ENCODE data around the gene STK10. TPM values are rescaled to one million over a fixed set of nuclear protein-coding genes. Genes with fewer than 3 reads are reported as not detected.

STK10 gene
- total and polyA plus RNA-seq, 7 experiments from 2014 or later, result 55.7 to 474 (median 295) TPM

DNA sequence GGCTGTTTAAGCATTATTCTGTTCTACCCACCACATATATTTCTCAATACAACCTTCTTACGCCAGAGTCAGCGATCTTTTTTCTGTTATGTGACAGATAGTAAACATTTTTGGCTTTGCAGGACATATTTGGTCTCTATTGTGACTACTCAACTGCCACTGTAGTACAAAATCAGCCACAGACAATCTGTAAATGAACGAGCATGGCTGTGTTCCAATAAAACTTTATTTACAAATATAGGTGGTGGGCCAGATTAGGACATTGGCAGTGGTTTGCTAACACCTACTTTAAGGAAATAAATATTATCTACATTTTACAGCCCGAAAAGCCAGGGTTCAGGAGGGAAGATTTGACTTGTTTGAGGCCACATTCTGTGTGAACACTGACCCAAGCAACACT is 141.4 kb downstream of the STK10 start:
- H3K27me3 Mint-ChIP-seq, result no peaks in the 10 kb centered on the region
- Histone ChIP-seq H3K4me1 (ENCODE audit: control insufficient read depth in 2 of 2, insufficient read depth in 2 of 2, low read length in 2 of 2) (no peaks in the 10 kb centered on the region), H3K27ac (ENCODE audit: low read depth, low read length) (no peak overlapping the region), H3K36me3 (ENCODE audit: control insufficient read depth in 2 of 3, insufficient read depth in 3 of 3, low read length in 3 of 3) (peaks cover 26 to 78% (median 41%) of the 10 kb centered on the region in 3 experiments), H3K4me3 (ENCODE audit: low read length) (no peak overlapping the region), H3K27me3 (ENCODE audit: control insufficient read depth in 2 of 2, insufficient read depth in 2 of 2, low read length in 2 of 2) (no peaks in the 10 kb centered on the region), H3K9me3 (ENCODE audit: control insufficient read depth in 2 of 3, low read length in 3 of 3) (no peaks in the 10 kb centered on the region)
- no peak overlapping the region for H3K4me3 Mint-ChIP-seq
- CTCF ChIA-PET, result no interaction called here
- peaks cover 5 to 16% (median 9%) of the 10 kb centered on the region in 7 donors for H3K4me1 Mint-ChIP-seq
- peak overlapping the region in 5 of 9 donors; percentile 14 to 69 (median 61) for H3K27ac Mint-ChIP-seq
- no peak for ATAC-seq
- peaks cover 7 to 44% (median 22%) of the 10 kb centered on the region in 5 donors for H3K36me3 Mint-ChIP-seq
- POLR2A ChIA-PET, result no interaction called here
- H3K9me3 Mint-ChIP-seq, result peaks cover 0 to 4% (median 0%) of the 10 kb centered on the region in 11 donors
- intact Hi-C loops (cut with micrococcal nuclease), result no loop called here
- no peak for DNase-seq

DNA sequence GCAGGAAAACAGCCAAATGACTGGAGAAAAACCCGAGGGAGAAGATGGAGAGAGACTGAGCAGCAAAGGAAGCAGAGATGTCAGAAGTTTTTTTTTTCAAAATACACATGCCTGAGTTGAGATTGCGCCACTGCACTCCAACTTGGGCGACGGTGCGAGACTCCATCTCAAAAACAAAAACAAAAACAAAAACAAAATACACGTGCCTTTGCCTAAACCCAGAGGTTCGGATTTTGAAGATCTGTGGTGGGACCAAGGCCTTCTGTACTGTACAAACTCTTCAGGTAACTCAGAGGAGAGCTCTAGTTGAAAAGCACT is 142.8 kb downstream of the STK10 start:
- no peak for ATAC-seq
- Histone ChIP-seq H3K27ac (ENCODE audit: low read depth, low read length) (no peak overlapping the region), H3K4me3 (ENCODE audit: low read length) (no peak overlapping the region), H3K4me1 (ENCODE audit: control insufficient read depth in 2 of 2, insufficient read depth in 2 of 2, low read length in 2 of 2) (no peaks in the 10 kb centered on the region), H3K36me3 (ENCODE audit: control insufficient read depth in 2 of 3, insufficient read depth in 3 of 3, low read length in 3 of 3) (peaks cover 20 to 65% (median 35%) of the 10 kb centered on the region in 3 experiments), H3K27me3 (ENCODE audit: control insufficient read depth in 2 of 2, insufficient read depth in 2 of 2, low read length in 2 of 2) (no peaks in the 10 kb centered on the region), H3K9me3 (ENCODE audit: control insufficient read depth in 2 of 3, low read length in 3 of 3) (no peaks in the 10 kb centered on the region)
- CTCF ChIA-PET, result no interaction called here
- intact Hi-C loops (cut with micrococcal nuclease), result no loop called here
- no peak overlapping the region for H3K4me3 Mint-ChIP-seq
- H3K9me3 Mint-ChIP-seq, result peaks cover 0 to 3% (median 0%) of the 10 kb centered on the region in 11 donors
- POLR2A ChIA-PET, result interaction anchor here (1.4 kb wide), 1 partner anchor 19 kb away, joined by 3 read pairs; no protein-coding TSS in a partner anchor
- DNase-seq, result no peak
- no peaks in the 10 kb centered on the region for H3K27me3 Mint-ChIP-seq
- H3K27ac Mint-ChIP-seq, result peak overlapping the region in 6 of 9 donors; percentile 36 to 90 (median 66)
- H3K4me1 Mint-ChIP-seq, result peaks cover 6 to 17% (median 10%) of the 10 kb centered on the region in 7 donors
- peaks cover 6 to 41% (median 20%) of the 10 kb centered on the region in 5 donors for H3K36me3 Mint-ChIP-seq

DNA sequence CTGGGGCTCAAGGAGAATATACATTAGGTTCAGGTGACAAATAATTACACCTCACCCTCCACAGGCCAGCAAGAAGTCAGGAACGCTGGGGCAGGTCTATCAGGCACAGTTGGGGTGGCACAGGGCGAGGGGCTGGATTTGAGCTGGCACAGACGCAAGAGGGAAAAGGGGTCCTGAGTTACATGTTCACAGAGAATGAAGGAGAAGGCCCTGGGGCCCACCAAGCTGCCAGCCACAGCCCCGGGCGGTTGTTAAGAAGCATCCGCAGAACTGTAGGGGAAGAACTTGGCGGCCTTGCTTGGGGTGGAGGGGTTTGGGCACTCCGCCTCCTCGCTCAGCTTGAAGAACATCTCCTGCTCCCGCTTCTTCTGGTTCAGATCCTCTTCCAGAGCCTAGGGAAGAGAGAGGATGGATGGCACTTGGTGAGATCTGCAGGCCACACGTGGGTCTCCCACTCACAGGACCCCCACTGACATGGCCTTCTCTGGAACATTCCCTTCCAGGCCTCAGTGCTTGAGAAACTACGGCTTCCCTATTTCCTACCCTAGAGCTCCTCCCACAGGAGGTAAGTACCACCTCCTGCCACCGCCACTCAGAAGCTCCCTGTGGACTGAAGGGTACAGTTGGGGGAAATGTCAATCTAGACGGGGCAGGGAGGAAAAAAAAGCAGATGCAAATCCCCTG is 143.3 kb downstream of the STK10 start:
- Histone ChIP-seq H3K27me3 (ENCODE audit: control insufficient read depth in 2 of 2, insufficient read depth in 2 of 2, low read length in 2 of 2) (no peaks in the 10 kb centered on the region), H3K4me3 (ENCODE audit: low read length) (no peak overlapping the region), H3K27ac (ENCODE audit: low read depth, low read length) (no peak overlapping the region), H3K4me1 (ENCODE audit: control insufficient read depth in 2 of 2, insufficient read depth in 2 of 2, low read length in 2 of 2) (no peaks in the 10 kb centered on the region), H3K36me3 (ENCODE audit: control insufficient read depth in 2 of 3, insufficient read depth in 3 of 3, low read length in 3 of 3) (peaks cover 15 to 60% (median 30%) of the 10 kb centered on the region in 3 experiments), H3K9me3 (ENCODE audit: control insufficient read depth in 2 of 3, low read length in 3 of 3) (no peaks in the 10 kb centered on the region)
- peaks cover 6 to 39% (median 20%) of the 10 kb centered on the region in 5 donors for H3K36me3 Mint-ChIP-seq
- CTCF ChIA-PET, result interaction anchor here (0.6 kb wide), 1 partner anchor 133 kb away, joined by 3 read pairs; no protein-coding TSS in a partner anchor
- no peak for ATAC-seq
- H3K9me3 Mint-ChIP-seq, result peaks cover 0 to 7% (median 0%) of the 10 kb centered on the region in 11 donors
- no peaks in the 10 kb centered on the region for H3K27me3 Mint-ChIP-seq
- H3K4me3 Mint-ChIP-seq, result no peak overlapping the region
- intact Hi-C loops (cut with micrococcal nuclease), result loop anchor here in 1 of 2 donors (5.0 kb wide), 1 partner anchor 37 kb away; the partner anchor contains the start of gene FBXW11
- H3K4me1 Mint-ChIP-seq, result peaks cover 7 to 22% (median 15%) of the 10 kb centered on the region in 7 donors
- DNase-seq, result no peak
- POLR2A ChIA-PET, result interaction anchor here (1.4 kb wide), 1 partner anchor 20 kb away, joined by 3 read pairs; no protein-coding TSS in a partner anchor
- peak overlapping the region in 7 of 9 donors; percentile 36 to 90 (median 55) for H3K27ac Mint-ChIP-seq

DNA sequence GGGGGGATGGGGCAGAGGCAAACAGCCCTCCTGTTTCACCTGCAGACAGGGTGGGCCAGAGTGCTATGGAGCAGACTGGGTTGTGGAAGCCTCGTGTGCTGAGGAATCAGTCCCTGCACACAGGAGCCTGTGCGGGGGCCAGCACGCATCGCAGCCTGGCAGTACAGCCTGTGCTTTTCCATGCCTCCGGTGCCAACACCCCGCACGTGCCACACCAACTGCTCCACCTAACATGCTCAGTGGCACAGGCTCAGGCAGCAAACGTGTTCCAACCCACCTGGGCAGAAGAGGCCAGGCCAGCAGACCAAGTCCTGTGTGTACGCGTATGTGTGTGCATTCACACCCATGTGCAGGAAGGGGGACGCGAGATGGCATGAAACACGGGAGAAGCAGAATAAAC is 144.2 kb downstream of the STK10 start:
- CTCF ChIA-PET, result no interaction called here
- H3K4me1 ChIP-seq (ENCODE audit: control insufficient read depth in 2 of 2, insufficient read depth in 2 of 2, low read length in 2 of 2), result no peaks in the 10 kb centered on the region
- H3K4me3 ChIP-seq (ENCODE audit: low read length), result no peak overlapping the region
- H3K27me3 ChIP-seq (ENCODE audit: control insufficient read depth in 2 of 2, insufficient read depth in 2 of 2, low read length in 2 of 2), result no peaks in the 10 kb centered on the region
- Mint-ChIP-seq H3K4me3 (no peak overlapping the region), H3K36me3 (peaks cover under 1 to 33% (median 14%) of the 10 kb centered on the region in 5 donors), H3K27ac (peak overlapping the region in 2 of 9 donors; percentile 5 to 24), H3K9me3 (peaks cover 0 to 7% (median 0%) of the 10 kb centered on the region in 11 donors), H3K27me3 (no peaks in the 10 kb centered on the region), H3K4me1 (peaks cover 0 to 20% (median 13%) of the 10 kb centered on the region in 7 donors)
- H3K27ac ChIP-seq (ENCODE audit: low read depth, low read length), result no peak overlapping the region
- no peaks in the 10 kb centered on the region for H3K9me3 ChIP-seq (ENCODE audit: control insufficient read depth in 2 of 3, low read length in 3 of 3)
- POLR2A ChIA-PET, result no interaction called here
- DNase-seq (no peak), ATAC-seq (no peak)
- intact Hi-C loops (cut with micrococcal nuclease), result loop anchor here in 1 of 2 donors (5.0 kb wide), 1 partner anchor 37 kb away; the partner anchor contains the start of gene FBXW11
- H3K36me3 ChIP-seq (ENCODE audit: control insufficient read depth in 2 of 3, insufficient read depth in 3 of 3, low read length in 3 of 3), result peaks cover 8 to 51% (median 23%) of the 10 kb centered on the region in 3 experiments

DNA sequence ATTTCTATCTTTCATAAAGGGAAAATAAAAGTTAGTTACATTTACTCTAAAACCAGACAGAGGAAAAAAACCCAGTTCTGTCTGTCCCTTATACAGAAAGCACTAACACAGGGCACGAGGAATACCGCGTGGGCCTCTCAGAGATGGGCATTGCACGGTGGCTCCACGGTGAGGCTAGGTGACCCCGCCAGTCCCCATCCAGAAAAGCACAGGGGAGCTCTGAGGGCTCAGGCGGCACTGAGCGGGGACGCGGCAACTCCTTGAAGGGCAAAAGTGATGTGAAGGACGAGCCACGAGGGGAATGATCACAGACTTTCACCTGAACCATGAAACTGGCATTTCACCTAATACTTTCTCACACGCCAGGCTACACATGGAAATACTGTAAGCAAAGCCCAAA is 145.8 kb downstream of the STK10 start:
- intact Hi-C loops (cut with micrococcal nuclease), result loop anchor here (1.0 to 5.0 kb wide), 2 partner anchors 24 to 35 kb away; partner anchors contain the start of gene FBXW11 (in 1 of the 2)
- DNase-seq, result no peak
- Histone ChIP-seq H3K27me3 (ENCODE audit: control insufficient read depth in 2 of 2, insufficient read depth in 2 of 2, low read length in 2 of 2) (no peaks in the 10 kb centered on the region), H3K27ac (ENCODE audit: low read depth, low read length) (no peak overlapping the region), H3K4me3 (ENCODE audit: low read length) (no peak overlapping the region), H3K9me3 (ENCODE audit: control insufficient read depth in 2 of 3, low read length in 3 of 3) (no peaks in the 10 kb centered on the region), H3K4me1 (ENCODE audit: control insufficient read depth in 2 of 2, insufficient read depth in 2 of 2, low read length in 2 of 2) (no peaks in the 10 kb centered on the region), H3K36me3 (ENCODE audit: control insufficient read depth in 2 of 3, insufficient read depth in 3 of 3, low read length in 3 of 3) (peaks cover 7 to 34% (median 15%) of the 10 kb centered on the region in 3 experiments)
- peaks cover 0 to 34% (median 17%) of the 10 kb centered on the region in 5 donors for H3K36me3 Mint-ChIP-seq
- CTCF ChIA-PET, result interaction anchor here (0.6 to 1.2 kb wide), 4 partner anchors 11 to 1384 kb away, joined by 3 to 5 read pairs (median 4); no protein-coding TSS in a partner anchor
- peak overlapping the region in 7 of 9 donors; percentile 1 to 84 (median 58) for H3K27ac Mint-ChIP-seq
- peaks cover 0 to 10% (median 0%) of the 10 kb centered on the region in 11 donors for H3K9me3 Mint-ChIP-seq
- H3K4me3 Mint-ChIP-seq, result no peak overlapping the region
- POLR2A ChIA-PET, result interaction anchor here (0.7 kb wide), 2 partner anchors 9 to 36 kb away, joined by 3 read pairs; partner anchors contain the start of gene FBXW11
- peaks cover 0 to 13% (median 9%) of the 10 kb centered on the region in 7 donors for H3K4me1 Mint-ChIP-seq
- no peaks in the 10 kb centered on the region for H3K27me3 Mint-ChIP-seq
- no peak for ATAC-seq

DNA sequence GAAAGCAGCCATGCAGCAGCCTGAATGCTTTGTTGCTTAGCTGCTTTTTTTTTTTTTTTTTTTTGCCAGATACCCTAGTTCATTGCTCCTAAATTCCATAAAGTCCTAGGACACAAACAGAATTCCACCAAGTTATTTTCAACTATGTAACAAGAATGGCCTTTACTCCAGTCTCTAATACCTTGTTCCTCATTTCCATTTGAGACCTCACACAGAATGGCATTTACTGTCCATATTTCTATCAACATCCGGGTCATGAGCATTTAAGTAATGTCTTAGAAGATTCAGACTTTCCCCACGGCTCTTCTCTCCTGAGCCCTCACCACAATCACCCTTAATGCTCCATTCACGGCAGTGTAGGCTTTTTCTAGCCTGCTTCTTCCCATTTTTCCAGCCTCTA is 149.9 kb downstream of the STK10 start:
- Histone ChIP-seq H3K27ac (ENCODE audit: low read depth, low read length) (no peak overlapping the region), H3K27me3 (ENCODE audit: control insufficient read depth in 2 of 2, insufficient read depth in 2 of 2, low read length in 2 of 2) (no peaks in the 10 kb centered on the region), H3K4me1 (ENCODE audit: control insufficient read depth in 2 of 2, insufficient read depth in 2 of 2, low read length in 2 of 2) (no peaks in the 10 kb centered on the region), H3K4me3 (ENCODE audit: low read length) (no peak overlapping the region), H3K36me3 (ENCODE audit: control insufficient read depth in 2 of 3, insufficient read depth in 3 of 3, low read length in 3 of 3) (no peaks in the 10 kb centered on the region), H3K9me3 (ENCODE audit: control insufficient read depth in 2 of 3, low read length in 3 of 3) (no peaks in the 10 kb centered on the region)
- Mint-ChIP-seq H3K36me3 (peaks cover 0 to 17% (median 10%) of the 10 kb centered on the region in 5 donors), H3K9me3 (peaks cover 0 to 10% (median 0%) of the 10 kb centered on the region in 11 donors), H3K4me1 (peaks cover 0 to 19% (median 12%) of the 10 kb centered on the region in 7 donors), H3K4me3 (no peak overlapping the region), H3K27me3 (no peaks in the 10 kb centered on the region), H3K27ac (peak overlapping the region in 2 of 9 donors; percentile 19 to 57)
- DNase-seq, result no peak
- intact Hi-C loops (cut with micrococcal nuclease), result no loop called here
- no peak for ATAC-seq
- CTCF ChIA-PET, result interaction anchor here (0.6 to 0.7 kb wide), 2 partner anchors 136 to 1405 kb away, joined by 3 read pairs; no protein-coding TSS in a partner anchor
- POLR2A ChIA-PET, result no interaction called here

All from naive thymus-derived CD4-positive, alpha-beta T cell (primary cell).